WTC11 (cell line): ENCODE measurements around the gene PDCD6IP. TPM values are rescaled to one million over a fixed set of nuclear protein-coding genes. Genes with fewer than 3 reads are reported as not detected.

Source experiments
- ATAC-seq: fragments of 200-7000 bp; cut with Tn5 transposase; 2 replicates; pipeline ENCODE4 v1.10.0; 2021; ENCODE audit warnings: mild to moderate bottlenecking, moderate library complexity
- CTCF ChIA-PET: fragments of 300-600 bp; sonication (Branson Sonifier 250); formaldehyde crosslinking; loops from one replicate; lab custom pipeline; 2021; ENCODE audit warnings: antibody characterized with exemption; lab: Charles Lee
- POLR2A ChIA-PET: fragments of 350-600 bp; sonication (Branson Sonifier 250); formaldehyde crosslinking; loops from one replicate; lab custom pipeline; 2021; ENCODE audit warnings: antibody characterized with exemption; lab: Charles Lee
- DNase-seq: peaks from one replicate; pipeline ENCODE4 v3.0.0; 2021; ENCODE audit warnings: low spot score
- H3K27ac Mint-ChIP-seq: 2 replicates; pipeline ENCODE4 v1.8.0; 2021; ENCODE audit warnings: mixed read lengths
- H3K27me3 Mint-ChIP-seq: 2 replicates; pipeline ENCODE4 v1.8.0; 2021; ENCODE audit warnings: low read depth, mild to moderate bottlenecking, moderate library complexity, mixed read lengths
- H3K36me3 Mint-ChIP-seq: 2 replicates; pipeline ENCODE4 v1.8.0; 2021; ENCODE audit warnings: mixed read lengths
- H3K4me1 Mint-ChIP-seq: 2 replicates; pipeline ENCODE4 v1.8.0; 2022; ENCODE audit warnings: mixed read lengths
- H3K4me3 Mint-ChIP-seq: 2 replicates; pipeline ENCODE4 v1.8.0; 2021; ENCODE audit warnings: mild to moderate bottlenecking, moderate library complexity, mixed read lengths
- H3K9me3 Mint-ChIP-seq: 2 replicates; pipeline ENCODE4 v1.8.0; 2021; ENCODE audit warnings: mixed read lengths
- CREM ChIP-seq: sonication (generic); formaldehyde crosslinking; IDR thresholded peaks from 2 replicates; pipeline ENCODE4 v1.8.1; 2022; ENCODE audit warnings: mild to moderate bottlenecking, missing genetic modification reagents, moderate library complexity
- GRHL2 ChIP-seq: fragments of 250-450 bp; sonication (Bioruptor Pico); IDR thresholded peaks from 2 replicates; pipeline ENCODE4 v1.8.0; 2022; ENCODE audit warnings: mild to moderate bottlenecking, moderate library complexity; ENCODE audit not compliant: insufficient replicate concordance, severe bottlenecking
- MXD4 ChIP-seq: fragments of 250-450 bp; sonication (Bioruptor Pico); IDR thresholded peaks from 2 replicates; pipeline ENCODE4 v1.8.0; 2021; ENCODE audit warnings: mild to moderate bottlenecking, moderate library complexity, borderline replicate concordance
- NFYB ChIP-seq: sonication (generic); formaldehyde crosslinking; conservative IDR thresholded peaks from 2 replicates; pipeline ENCODE4 v1.8.0; 2022; ENCODE audit warnings: low read depth, missing genetic modification reagents
- NR1H2 ChIP-seq: sonication (generic); formaldehyde crosslinking; IDR thresholded peaks from 2 replicates; pipeline ENCODE4 v1.9.0; 2021; ENCODE audit warnings: mild to moderate bottlenecking, moderate library complexity, missing genetic modification reagents
- RORB ChIP-seq: fragments of 250-450 bp; sonication (Bioruptor Pico); IDR thresholded peaks from 2 replicates; pipeline ENCODE4 v1.9.0; 2021; ENCODE audit warnings: mild to moderate bottlenecking
- SOX15 ChIP-seq: fragments of 250-450 bp; sonication (Bioruptor Pico); IDR thresholded peaks from 2 replicates; pipeline ENCODE4 v1.9.0; 2021; ENCODE audit warnings: mild to moderate bottlenecking
- SP1 ChIP-seq: sonication (generic); formaldehyde crosslinking; conservative IDR thresholded peaks from 2 replicates; pipeline ENCODE4 v1.8.1; 2022; ENCODE audit warnings: missing genetic modification reagents
- TP53 ChIP-seq: sonication (generic); formaldehyde crosslinking; IDR thresholded peaks from 2 replicates; pipeline ENCODE4 v1.8.1; 2023; ENCODE audit warnings: mild to moderate bottlenecking, missing genetic modification reagents
- ZBTB21 ChIP-seq: sonication (generic); formaldehyde crosslinking; IDR thresholded peaks from 2 replicates; pipeline ENCODE4 v1.8.1; 2023; ENCODE audit warnings: mild to moderate bottlenecking, missing genetic modification reagents, borderline replicate concordance
- ZNF396 ChIP-seq: fragments of 250-450 bp; sonication (Bioruptor Pico); IDR thresholded peaks from 2 replicates; pipeline ENCODE4 v1.8.0; 2021; ENCODE audit warnings: mild to moderate bottlenecking, moderate library complexity, borderline replicate concordance
- ZNF416 ChIP-seq: fragments of 250-450 bp; sonication (Bioruptor Pico); IDR thresholded peaks from 2 replicates; pipeline ENCODE4 v1.9.0; 2021; ENCODE audit warnings: mild to moderate bottlenecking, inconsistent platforms
- ZNF423 ChIP-seq: fragments of 250-450 bp; sonication (Bioruptor Pico); IDR thresholded peaks from 2 replicates; pipeline ENCODE4 v2.1.2; 2022; ENCODE audit warnings: mild to moderate bottlenecking, moderate library complexity
- total RNA-seq: library from RNA; stranded (reverse); gene quantifications from 3 replicates; pipeline ENCODE4 v1.2.3, GENCODE V29; 2021
- TF ChIP-seq, protein P1 (sequence below): sonication (generic); formaldehyde crosslinking; IDR thresholded peaks from 2 replicates; pipeline ENCODE4 v1.8.1; 2022; ENCODE audit warnings: low read depth, mild to moderate bottlenecking, moderate library complexity, missing genetic modification reagents, borderline replicate concordance
- TF ChIP-seq, protein P2 (sequence below): fragments of 250-450 bp; sonication (Bioruptor Pico); IDR thresholded peaks from 2 replicates; pipeline ENCODE4 v1.9.0; 2021; ENCODE audit warnings: mild to moderate bottlenecking
- TF ChIP-seq, protein P3 (sequence below): sonication (generic); formaldehyde crosslinking; conservative IDR thresholded peaks from 2 replicates; pipeline ENCODE4 v1.8.1; 2022; ENCODE audit warnings: mild to moderate bottlenecking, missing genetic modification reagents
- TF ChIP-seq, protein P4 (sequence below): sonication (generic); formaldehyde crosslinking; IDR thresholded peaks from 2 replicates; pipeline ENCODE4 v1.8.0; 2023; ENCODE audit warnings: missing genetic modification reagents
- TF ChIP-seq, protein P5 (sequence below): sonication (generic); formaldehyde crosslinking; IDR thresholded peaks from 2 replicates; pipeline ENCODE4 v1.8.0; 2022; ENCODE audit warnings: mild to moderate bottlenecking, missing genetic modification reagents
- TF ChIP-seq, protein P6 (sequence below): sonication (generic); formaldehyde crosslinking; IDR thresholded peaks from 2 replicates; pipeline ENCODE4 v1.8.1; 2023; ENCODE audit warnings: mild to moderate bottlenecking, missing genetic modification reagents, moderate library complexity

PDCD6IP gene
- total RNA-seq, 1 experiment from 2014 or later: 173 TPM

DNA sequence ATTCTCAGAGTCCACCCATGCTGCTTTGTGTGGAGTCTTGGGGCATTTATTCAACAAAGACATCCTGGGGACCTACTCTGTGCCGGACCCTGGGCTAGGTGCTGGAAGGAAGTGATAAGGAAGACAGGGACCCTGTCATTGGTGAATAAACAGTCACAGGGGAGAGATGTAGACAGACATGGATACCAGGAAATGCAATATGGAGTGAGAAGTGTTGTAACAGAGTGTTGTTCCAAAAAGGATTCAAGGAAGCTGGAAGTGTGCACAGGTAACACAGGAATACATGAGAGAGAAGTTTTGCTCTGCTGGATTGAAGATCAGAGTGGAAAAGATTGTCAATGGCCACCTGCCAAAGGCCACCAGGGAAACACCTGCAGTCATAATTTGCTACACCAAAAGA is 89.0 kb downstream of the PDCD6IP start:
- TF ChIP-seq ZNF423 (CRISPR knock-in tag) (no peak), SP1 (CRISPR knock-in tag) (no peak), TP53 (no peak), GRHL2 (CRISPR knock-in tag) (no peak), CREM (CRISPR knock-in tag) (no peak), RORB (CRISPR knock-in tag) (no peak), NR1H2 (CRISPR knock-in tag) (no peak), SOX15 (CRISPR knock-in tag) (no peak), MXD4 (no peak), NFYB (CRISPR knock-in tag) (no peak), ZNF396 (CRISPR knock-in tag) (no peak), ZBTB21 (CRISPR knock-in tag) (no peak)
- TF ChIP-seq, protein P1, sequence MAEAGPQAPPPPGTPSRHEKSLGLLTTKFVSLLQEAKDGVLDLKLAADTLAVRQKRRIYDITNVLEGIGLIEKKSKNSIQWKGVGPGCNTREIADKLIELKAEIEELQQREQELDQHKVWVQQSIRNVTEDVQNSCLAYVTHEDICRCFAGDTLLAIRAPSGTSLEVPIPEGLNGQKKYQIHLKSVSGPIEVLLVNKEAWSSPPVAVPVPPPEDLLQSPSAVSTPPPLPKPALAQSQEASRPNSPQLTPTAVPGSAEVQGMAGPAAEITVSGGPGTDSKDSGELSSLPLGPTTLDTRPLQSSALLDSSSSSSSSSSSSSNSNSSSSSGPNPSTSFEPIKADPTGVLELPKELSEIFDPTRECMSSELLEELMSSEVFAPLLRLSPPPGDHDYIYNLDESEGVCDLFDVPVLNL: no peak
- TF ChIP-seq, protein P2, sequence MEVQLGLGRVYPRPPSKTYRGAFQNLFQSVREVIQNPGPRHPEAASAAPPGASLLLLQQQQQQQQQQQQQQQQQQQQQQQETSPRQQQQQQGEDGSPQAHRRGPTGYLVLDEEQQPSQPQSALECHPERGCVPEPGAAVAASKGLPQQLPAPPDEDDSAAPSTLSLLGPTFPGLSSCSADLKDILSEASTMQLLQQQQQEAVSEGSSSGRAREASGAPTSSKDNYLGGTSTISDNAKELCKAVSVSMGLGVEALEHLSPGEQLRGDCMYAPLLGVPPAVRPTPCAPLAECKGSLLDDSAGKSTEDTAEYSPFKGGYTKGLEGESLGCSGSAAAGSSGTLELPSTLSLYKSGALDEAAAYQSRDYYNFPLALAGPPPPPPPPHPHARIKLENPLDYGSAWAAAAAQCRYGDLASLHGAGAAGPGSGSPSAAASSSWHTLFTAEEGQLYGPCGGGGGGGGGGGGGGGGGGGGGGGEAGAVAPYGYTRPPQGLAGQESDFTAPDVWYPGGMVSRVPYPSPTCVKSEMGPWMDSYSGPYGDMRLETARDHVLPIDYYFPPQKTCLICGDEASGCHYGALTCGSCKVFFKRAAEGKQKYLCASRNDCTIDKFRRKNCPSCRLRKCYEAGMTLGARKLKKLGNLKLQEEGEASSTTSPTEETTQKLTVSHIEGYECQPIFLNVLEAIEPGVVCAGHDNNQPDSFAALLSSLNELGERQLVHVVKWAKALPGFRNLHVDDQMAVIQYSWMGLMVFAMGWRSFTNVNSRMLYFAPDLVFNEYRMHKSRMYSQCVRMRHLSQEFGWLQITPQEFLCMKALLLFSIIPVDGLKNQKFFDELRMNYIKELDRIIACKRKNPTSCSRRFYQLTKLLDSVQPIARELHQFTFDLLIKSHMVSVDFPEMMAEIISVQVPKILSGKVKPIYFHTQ (CRISPR knock-in tag): no peak
- TF ChIP-seq, protein P3, sequence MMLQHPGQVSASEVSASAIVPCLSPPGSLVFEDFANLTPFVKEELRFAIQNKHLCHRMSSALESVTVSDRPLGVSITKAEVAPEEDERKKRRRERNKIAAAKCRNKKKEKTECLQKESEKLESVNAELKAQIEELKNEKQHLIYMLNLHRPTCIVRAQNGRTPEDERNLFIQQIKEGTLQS (CRISPR knock-in tag): no peak
- TF ChIP-seq, protein P4, sequence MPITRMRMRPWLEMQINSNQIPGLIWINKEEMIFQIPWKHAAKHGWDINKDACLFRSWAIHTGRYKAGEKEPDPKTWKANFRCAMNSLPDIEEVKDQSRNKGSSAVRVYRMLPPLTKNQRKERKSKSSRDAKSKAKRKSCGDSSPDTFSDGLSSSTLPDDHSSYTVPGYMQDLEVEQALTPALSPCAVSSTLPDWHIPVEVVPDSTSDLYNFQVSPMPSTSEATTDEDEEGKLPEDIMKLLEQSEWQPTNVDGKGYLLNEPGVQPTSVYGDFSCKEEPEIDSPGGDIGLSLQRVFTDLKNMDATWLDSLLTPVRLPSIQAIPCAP (CRISPR knock-in tag): no peak
- H3K4me3 Mint-ChIP-seq: no peak overlapping the region
- no peaks in the 10 kb centered on the region for H3K36me3 Mint-ChIP-seq
- no peak overlapping the region for H3K27ac Mint-ChIP-seq
- H3K4me1 Mint-ChIP-seq: peaks cover 19% of the 10 kb centered on the region
- DNase-seq (no peak), ATAC-seq (no peak)
- H3K27me3 Mint-ChIP-seq: no peaks in the 10 kb centered on the region
- CTCF ChIA-PET: no interaction called here
- peaks cover 20% of the 10 kb centered on the region; the same call in 1 of the 2 replicates for H3K9me3 Mint-ChIP-seq
- POLR2A ChIA-PET: no interaction called here

DNA sequence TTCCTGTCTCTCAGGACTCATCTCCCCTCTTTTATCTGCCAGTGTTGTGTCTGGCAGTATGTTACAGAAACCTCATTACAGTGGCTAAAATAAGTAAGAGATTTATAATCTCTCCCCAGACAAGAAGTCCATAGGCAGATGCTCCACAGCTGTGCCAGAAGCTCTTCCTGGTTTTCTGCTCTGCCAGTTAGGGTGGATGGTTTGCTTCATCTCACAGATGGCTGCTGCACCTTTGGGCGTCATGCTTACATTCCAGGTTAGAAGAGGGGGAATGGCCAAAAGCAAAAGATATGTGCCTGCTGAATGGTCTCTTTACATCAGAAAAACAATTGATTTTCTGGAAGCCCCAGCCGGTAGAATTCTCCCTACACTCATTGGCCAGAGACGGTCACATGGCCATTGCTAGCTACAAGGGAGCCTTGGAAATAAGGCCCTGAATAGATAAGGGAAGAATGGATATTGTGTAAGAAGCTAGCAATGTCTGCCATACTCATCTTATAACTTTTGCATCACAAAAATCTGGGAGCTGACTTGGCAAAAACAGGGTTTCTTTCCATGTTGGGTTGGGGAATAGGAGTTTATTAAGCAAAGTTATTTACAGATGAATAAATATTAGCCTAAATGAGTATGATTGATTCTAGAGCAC is 91.1 kb downstream of the PDCD6IP start:
- H3K36me3 Mint-ChIP-seq: no peaks in the 10 kb centered on the region
- peaks cover 20% of the 10 kb centered on the region; the same call in 1 of the 2 replicates for H3K9me3 Mint-ChIP-seq
- CTCF ChIA-PET: no interaction called here
- H3K4me3 Mint-ChIP-seq: no peak overlapping the region
- no peak for DNase-seq
- no peak overlapping the region for H3K27ac Mint-ChIP-seq
- H3K27me3 Mint-ChIP-seq: no peaks in the 10 kb centered on the region
- H3K4me1 Mint-ChIP-seq: peaks cover 9% of the 10 kb centered on the region
- TF ChIP-seq, protein P5, sequence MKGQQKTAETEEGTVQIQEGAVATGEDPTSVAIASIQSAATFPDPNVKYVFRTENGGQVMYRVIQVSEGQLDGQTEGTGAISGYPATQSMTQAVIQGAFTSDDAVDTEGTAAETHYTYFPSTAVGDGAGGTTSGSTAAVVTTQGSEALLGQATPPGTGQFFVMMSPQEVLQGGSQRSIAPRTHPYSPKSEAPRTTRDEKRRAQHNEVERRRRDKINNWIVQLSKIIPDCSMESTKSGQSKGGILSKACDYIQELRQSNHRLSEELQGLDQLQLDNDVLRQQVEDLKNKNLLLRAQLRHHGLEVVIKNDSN (CRISPR knock-in tag): peak; percentile 69
- TF ChIP-seq, protein P6, sequence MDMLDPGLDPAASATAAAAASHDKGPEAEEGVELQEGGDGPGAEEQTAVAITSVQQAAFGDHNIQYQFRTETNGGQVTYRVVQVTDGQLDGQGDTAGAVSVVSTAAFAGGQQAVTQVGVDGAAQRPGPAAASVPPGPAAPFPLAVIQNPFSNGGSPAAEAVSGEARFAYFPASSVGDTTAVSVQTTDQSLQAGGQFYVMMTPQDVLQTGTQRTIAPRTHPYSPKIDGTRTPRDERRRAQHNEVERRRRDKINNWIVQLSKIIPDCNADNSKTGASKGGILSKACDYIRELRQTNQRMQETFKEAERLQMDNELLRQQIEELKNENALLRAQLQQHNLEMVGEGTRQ (CRISPR knock-in tag): peak; percentile 82
- TF ChIP-seq NFYB (CRISPR knock-in tag) (peak; percentile 59), ZNF416 (CRISPR knock-in tag) (no peak)
- TF ChIP-seq, all 79 proteins: peak for 3
- ATAC-seq: peak; percentile 60; the same call in 1 of the 2 replicates
- POLR2A ChIA-PET: interaction anchor here (0.9 kb wide), 1 partner anchor 178 kb away, joined by 3 read pairs; no protein-coding TSS in a partner anchor
